NCI-H2107 treated with DMSO at 0.1 percent for 48 hours (cell line): Measurements from ENCODE around the gene CLIC6.

Experiments
- DNase-seq: peaks from one replicate; lab custom pipeline; 2025; ENCODE audit not compliant: unreplicated experiment; lab: John Stamatoyannopoulos, UW

Gene CLIC6

DNA sequence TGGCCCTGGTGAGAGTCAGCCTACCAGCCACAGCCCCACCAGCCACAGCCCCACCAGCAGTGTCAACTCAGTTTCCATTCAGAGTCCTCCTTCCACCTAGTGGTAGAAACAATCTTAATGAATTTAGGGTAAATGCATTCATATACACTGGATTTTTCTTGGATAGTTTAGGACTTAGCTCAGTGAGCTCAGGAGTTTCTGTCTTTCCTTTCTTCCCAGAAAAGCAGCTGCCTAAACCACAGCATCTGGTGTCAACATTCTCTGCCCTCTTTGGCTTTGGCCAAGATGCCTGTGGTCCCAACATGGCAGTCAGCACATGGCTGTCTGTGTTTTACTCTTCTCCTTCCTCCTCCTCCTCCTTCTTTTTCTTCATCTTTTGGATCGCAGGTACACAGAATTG is 94.0 kb downstream of the CLIC6 start:
- DNase-seq, result no peak

DNA sequence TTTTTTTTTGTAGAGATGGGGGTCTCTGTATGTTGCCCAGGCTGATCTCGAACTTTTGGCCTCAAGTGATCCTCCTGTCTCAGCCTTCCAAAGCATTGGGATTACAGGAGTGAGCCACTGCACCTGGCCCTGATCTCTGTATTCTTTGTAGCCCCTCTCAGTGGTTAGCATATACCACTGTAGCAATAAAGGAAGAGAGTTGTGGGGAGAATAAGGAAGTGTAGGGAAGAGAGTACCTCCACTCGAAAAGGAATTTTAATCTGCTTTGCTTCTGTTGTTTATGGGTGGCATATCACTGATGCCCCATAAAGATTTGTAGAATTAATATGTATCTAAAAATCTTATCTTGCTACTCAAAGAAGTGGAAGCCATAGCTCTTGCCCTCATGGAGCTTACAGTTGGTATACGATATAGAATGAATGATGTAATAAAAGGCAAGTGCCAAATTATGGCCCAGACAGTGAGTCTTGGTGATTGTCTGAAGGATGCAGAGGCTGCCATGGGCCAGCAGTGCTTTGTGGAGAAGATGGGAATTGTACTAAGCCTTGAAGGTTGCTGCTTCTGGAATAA is 96.0 kb downstream of the CLIC6 start:
- DNase-seq, result no peak

DNA sequence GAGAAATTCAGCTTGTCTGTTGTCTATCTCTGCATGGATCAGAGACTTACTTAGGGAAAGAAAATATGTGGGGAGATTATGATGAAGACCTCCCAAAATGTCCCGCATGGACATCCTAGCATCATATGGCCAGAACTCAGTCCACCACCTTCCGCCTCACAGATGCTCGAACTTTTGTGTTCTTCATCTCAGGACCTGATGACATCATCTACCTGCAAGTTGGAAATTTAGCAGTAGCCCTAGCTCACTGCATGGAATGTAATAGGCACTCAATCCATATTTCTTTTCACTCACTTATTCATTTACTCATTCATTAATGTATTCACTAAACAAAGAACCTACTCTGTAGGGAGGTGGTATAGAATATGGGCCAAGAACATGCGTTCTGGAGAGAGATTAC is 96.8 kb downstream of the CLIC6 start:
- no peak for DNase-seq

GRCh38 chr21:34766862-34767261 is 98.1 kb downstream of the CLIC6 start:
- no peak for DNase-seq
